Adipocyte (in vitro differentiated cells): ENCODE measurements around the gene MFAP4.

Experiments used
- DNase-seq: peaks from one replicate; pipeline ENCODE4 v3.0.0-alpha.2; 2015; ENCODE audit warnings: low read depth
- H3K27me3 ChIP-seq: replicated peaks from 2 replicates; pipeline ENCODE4 v1.7.0; 2013; ENCODE audit warnings: mild to moderate bottlenecking, low read length, moderate library complexity; ENCODE audit not compliant: control insufficient read depth, insufficient read depth
- H3K36me3 ChIP-seq: 2 replicates; pipeline ENCODE4 v1.7.0; 2013; ENCODE audit warnings: low read length, mild to moderate bottlenecking, moderate library complexity; ENCODE audit not compliant: control insufficient read depth, insufficient read depth, severe bottlenecking
- H3K4me1 ChIP-seq: 2 replicates; pipeline ENCODE4 v1.7.0; 2013; ENCODE audit warnings: mild to moderate bottlenecking, low read length, moderate library complexity; ENCODE audit not compliant: control insufficient read depth, insufficient read depth
- H3K4me3 ChIP-seq: 2 replicates; pipeline ENCODE4 v1.7.0; 2013; ENCODE audit warnings: mild to moderate bottlenecking, low read length, moderate library complexity
- H3K9ac ChIP-seq: 2 replicates; pipeline ENCODE4 v1.7.0; 2013; ENCODE audit warnings: mild to moderate bottlenecking, low read length, moderate library complexity
- H3K9me3 ChIP-seq: 2 replicates; pipeline ENCODE4 v1.7.0; 2013; ENCODE audit warnings: mild to moderate bottlenecking, low read length, moderate library complexity; ENCODE audit not compliant: control insufficient read depth

Gene MFAP4

DNA sequence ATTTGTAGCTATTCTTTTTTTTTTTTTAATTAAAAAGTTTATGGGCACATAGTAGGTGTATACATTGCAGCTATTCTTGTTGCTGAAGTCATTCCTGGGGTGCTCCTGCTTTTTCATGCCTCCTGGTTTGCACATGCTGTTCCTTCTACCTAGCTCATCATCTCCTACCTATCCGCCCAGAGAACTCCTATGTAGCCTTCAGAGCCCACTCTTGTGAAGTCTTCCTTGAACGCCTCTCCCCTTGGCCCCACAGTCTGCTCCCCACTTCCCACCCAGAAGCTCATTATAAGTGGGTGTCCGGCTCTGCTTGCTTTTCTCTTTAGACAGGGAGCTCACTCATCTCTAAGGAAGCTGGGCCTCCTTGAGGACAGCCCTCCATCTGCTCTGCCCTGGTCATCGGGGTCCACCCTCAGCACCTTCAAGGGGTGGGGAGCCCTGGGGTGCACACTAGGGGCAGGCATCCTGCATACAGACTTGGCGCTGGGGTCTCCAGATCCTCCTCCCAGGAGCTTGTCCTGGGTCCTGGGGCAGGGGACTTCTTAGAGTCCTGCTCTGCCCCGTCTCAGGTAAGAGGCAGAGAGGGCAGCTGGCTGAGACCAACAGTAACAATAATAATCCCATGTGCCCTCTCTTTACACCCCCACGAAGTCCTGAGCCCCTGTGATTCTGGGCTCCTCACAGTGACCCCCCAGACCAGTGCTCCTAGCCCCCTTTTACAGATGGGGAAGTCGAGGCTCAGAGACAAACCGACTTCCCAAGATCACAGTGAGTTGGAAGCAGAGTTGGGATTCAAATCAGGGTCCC is 21.0 kb downstream of the MFAP4 start:
- peaks cover 24% of the 10 kb centered on the region for H3K4me1 ChIP-seq

GRCh38 chr17:19365499-19365817 is 21.5 kb downstream of the MFAP4 start:
- Histone ChIP-seq H3K4me3 (no peak overlapping the region), H3K4me1 (peaks cover 18% of the 10 kb centered on the region), H3K9ac (no peak overlapping the region), H3K36me3 (no peaks in the 10 kb centered on the region), H3K9me3 (no peaks in the 10 kb centered on the region), H3K27me3 (no peaks in the 10 kb centered on the region)
- DNase-seq, result no peak

More for the DNA sequence above, 21.0 kb downstream of the MFAP4 start:
- H3K4me3 ChIP-seq, result no peak overlapping the region
- no peak overlapping the region for H3K9ac ChIP-seq
- H3K9me3 ChIP-seq, result no peaks in the 10 kb centered on the region
- no peaks in the 10 kb centered on the region for H3K36me3 ChIP-seq
- DNase-seq, result no peak
- no peaks in the 10 kb centered on the region for H3K27me3 ChIP-seq

- Histone ChIP-seq H3K4me1 (peaks cover 18% of the 10 kb centered on the region), H3K4me3 (no peak overlapping the region), H3K9me3 (no peaks in the 10 kb centered on the region), H3K36me3 (no peaks in the 10 kb centered on the region), H3K9ac (no peak overlapping the region), H3K27me3 (no peaks in the 10 kb centered on the region)
- peak; percentile 53 for DNase-seq
Observed at GRCh38 chr17:19364699-19365498, 22.1 kb downstream of the MFAP4 start.

DNA sequence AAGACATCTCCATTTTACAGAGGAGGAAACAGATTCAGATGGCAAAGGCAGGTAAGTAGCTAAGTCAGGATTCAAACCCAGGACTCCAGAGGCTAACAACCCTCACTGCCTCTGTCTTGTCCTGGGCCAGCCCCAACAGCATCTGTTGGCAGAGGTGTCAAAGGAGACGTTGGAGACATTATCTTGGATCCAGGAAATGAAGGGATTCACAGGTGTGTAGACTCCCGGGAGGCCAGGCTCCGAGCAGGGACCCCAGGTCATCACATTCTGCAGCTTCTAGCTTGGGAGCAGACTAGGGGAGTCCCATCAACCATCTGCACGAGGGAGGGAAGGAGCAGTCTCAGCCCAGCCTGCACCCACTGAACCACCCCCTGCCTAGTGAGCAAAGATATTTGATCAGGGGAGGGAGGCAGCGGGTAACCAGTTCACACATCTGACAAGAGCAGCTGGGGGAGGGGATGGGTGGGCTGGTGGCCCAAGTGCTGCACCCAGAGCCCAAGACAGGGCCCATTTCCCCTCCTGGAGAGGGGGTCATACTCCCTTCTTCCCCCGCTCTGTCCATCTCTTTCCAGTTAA is 23.4 kb downstream of the MFAP4 start:
- Histone ChIP-seq H3K36me3 (no peaks in the 10 kb centered on the region), H3K4me3 (no peak overlapping the region), H3K9me3 (no peaks in the 10 kb centered on the region), H3K9ac (peak overlapping the region; percentile 84), H3K4me1 (peaks cover 18% of the 10 kb centered on the region), H3K27me3 (no peaks in the 10 kb centered on the region)
- no peak for DNase-seq

DNA sequence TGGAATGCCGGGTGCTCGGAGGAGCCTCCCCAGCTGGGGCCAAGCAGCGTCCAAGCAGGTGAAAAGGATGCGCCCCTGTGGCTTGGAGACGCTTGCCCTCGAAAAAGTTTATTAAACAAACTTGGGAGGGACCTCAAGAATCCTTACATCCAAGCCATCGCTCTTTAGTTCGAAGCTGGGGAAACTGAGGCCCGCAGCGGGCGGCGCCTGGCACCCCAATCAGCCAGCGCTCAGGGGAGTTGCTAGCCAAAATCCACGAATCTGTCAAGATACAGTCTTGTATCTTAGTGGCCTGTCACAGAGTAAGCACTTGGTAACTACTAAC is 23.9 kb downstream of the MFAP4 start:
- H3K36me3 ChIP-seq, result no peaks in the 10 kb centered on the region
- H3K4me3 ChIP-seq, result peak overlapping the region; percentile 88
- peak overlapping the region; percentile 84 for H3K9ac ChIP-seq
- no peaks in the 10 kb centered on the region for H3K27me3 ChIP-seq
- no peaks in the 10 kb centered on the region for H3K9me3 ChIP-seq
- no peak for DNase-seq
- H3K4me1 ChIP-seq, result peaks cover 18% of the 10 kb centered on the region

- Histone ChIP-seq H3K9ac (peak within 1 kb of the TSS; percentile 84), H3K27me3 (no peaks in the 10 kb centered on the region), H3K36me3 (no peaks in the 10 kb centered on the region), H3K4me1 (peaks cover 18% of the 10 kb centered on the region), H3K4me3 (peak within 1 kb of the TSS; percentile 88), H3K9me3 (no peaks in the 10 kb centered on the region)
- DNase-seq, result peak; percentile 95
Observed at GRCh38 chr17:19362277-19363113, 24.5 kb downstream of the MFAP4 start, which contains the start of gene B9D1. B9D1 (minus strand) TSS chr17:19362723; CDS start chr17:19362569, 154 bp downstream.

- peak overlapping the region; percentile 88 for H3K4me3 ChIP-seq
- no peak for DNase-seq
- peak overlapping the region; percentile 84 for H3K9ac ChIP-seq
- H3K4me1 ChIP-seq, result peaks cover 18% of the 10 kb centered on the region
- H3K9me3 ChIP-seq, result no peaks in the 10 kb centered on the region
- no peaks in the 10 kb centered on the region for H3K27me3 ChIP-seq
- no peaks in the 10 kb centered on the region for H3K36me3 ChIP-seq
Observed at GRCh38 chr17:19361944-19362276, 25.1 kb downstream of the MFAP4 start.

GRCh38 chr17:19361326-19361725 is 25.7 kb downstream of the MFAP4 start:
- Histone ChIP-seq H3K27me3 (no peaks in the 10 kb centered on the region), H3K4me3 (no peak overlapping the region), H3K4me1 (peaks cover 18% of the 10 kb centered on the region), H3K9ac (no peak overlapping the region), H3K9me3 (no peaks in the 10 kb centered on the region), H3K36me3 (no peaks in the 10 kb centered on the region)
- no peak for DNase-seq

GRCh38 chr17:19360772-19361171 is 26.2 kb downstream of the MFAP4 start:
- no peak for DNase-seq
- H3K4me3 ChIP-seq, result no peak overlapping the region

DNA sequence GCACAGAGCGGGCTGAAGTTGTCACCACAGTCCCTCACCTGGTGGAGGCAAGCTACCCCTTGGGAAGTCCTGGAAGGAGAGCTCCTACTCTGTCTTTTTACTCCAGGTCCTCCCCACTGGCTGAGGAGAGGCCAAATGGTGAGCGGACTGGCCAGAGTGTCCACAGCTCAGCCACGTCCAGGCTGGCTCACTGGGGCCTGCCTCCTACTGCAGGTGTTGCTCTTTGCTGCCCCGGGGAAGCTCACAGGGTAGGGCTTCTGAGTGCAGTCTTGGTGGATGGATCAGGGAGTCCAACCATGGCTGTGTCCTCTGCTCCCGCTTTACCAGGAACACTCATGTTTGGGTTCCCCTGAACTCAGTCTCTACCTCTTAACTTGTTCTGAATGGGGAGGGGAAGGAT is 27.1 kb downstream of the MFAP4 start:
- Histone ChIP-seq H3K4me1 (peaks cover 15% of the 10 kb centered on the region), H3K4me3 (no peak overlapping the region), H3K9ac (no peak overlapping the region), H3K9me3 (no peaks in the 10 kb centered on the region), H3K27me3 (no peaks in the 10 kb centered on the region), H3K36me3 (no peaks in the 10 kb centered on the region)
- no peak for DNase-seq

More at GRCh38 chr17:19360772-19361171, 26.2 kb downstream of the MFAP4 start:
- peaks cover 18% of the 10 kb centered on the region for H3K4me1 ChIP-seq
- no peaks in the 10 kb centered on the region for H3K36me3 ChIP-seq
- H3K27me3 ChIP-seq, result no peaks in the 10 kb centered on the region
- H3K9me3 ChIP-seq, result no peaks in the 10 kb centered on the region
- H3K9ac ChIP-seq, result no peak overlapping the region

DNA sequence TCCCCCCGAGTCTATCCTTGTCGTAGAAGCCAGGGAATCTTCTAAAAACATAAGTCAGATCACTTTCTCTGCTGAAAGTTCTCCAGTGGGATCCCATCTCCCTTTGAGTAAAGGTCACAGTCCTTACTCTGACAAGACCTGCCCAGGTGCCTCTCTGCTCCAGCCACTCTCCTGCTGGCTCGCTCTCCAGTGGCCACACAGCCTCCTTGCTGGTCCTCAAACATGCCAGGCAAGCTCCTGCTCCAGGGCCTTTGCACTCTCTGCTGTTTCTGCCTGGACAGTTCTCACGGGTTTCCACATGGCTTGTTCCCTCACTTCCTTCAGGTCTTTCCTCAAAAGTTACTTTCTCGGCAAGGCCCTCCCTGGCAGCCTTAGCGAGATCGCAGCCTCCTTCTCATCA is 27.8 kb downstream of the MFAP4 start:
- Histone ChIP-seq H3K9ac (no peak overlapping the region), H3K4me1 (peaks cover 10% of the 10 kb centered on the region), H3K9me3 (no peaks in the 10 kb centered on the region), H3K27me3 (no peaks in the 10 kb centered on the region), H3K4me3 (no peak overlapping the region), H3K36me3 (no peaks in the 10 kb centered on the region)
- no peak for DNase-seq
